HCT116 (cell line): Measurements from ENCODE around the gene CAMK2A. TPM values are rescaled to one million over a fixed set of nuclear protein-coding genes. Genes with fewer than 3 reads are reported as not detected.

Experiments
- ATAC-seq: fragments of 200-7000 bp; cut with Tn5 transposase; 2 replicates; pipeline ENCODE4 v1.9.1; 2020; ENCODE audit warnings: mild to moderate bottlenecking, moderate library complexity
- BruUV-seq: library from RNA; stranded (reverse); fragments of 400-500 nt; replicated peaks from 2 replicates; lab custom pipeline; 2021; lab: Mats Ljungman, UMichigan
- CTCF ChIA-PET: fragments of 300-600 bp; sonication (Branson Sonifier 250); formaldehyde crosslinking; loops from one replicate; lab custom pipeline; 2021; ENCODE audit warnings: antibody characterized with exemption; lab: Charles Lee
- POLR2A ChIA-PET: fragments of 300-600, 350-600 bp; sonication (Branson Sonifier 250); formaldehyde crosslinking; loops from one replicate; lab custom pipeline; 2021; ENCODE audit warnings: antibody characterized with exemption; lab: Charles Lee
- RAD21 ChIA-PET, 2 experiments: fragments of 300-600 bp; sonication (Branson Sonifier 250); formaldehyde crosslinking; loops; one replicate each; lab custom pipeline; 2023; ENCODE audit warnings: low total read pairs in 2 of 2; ENCODE audit not compliant: uncharacterized antibody in 2 of 2, unreplicated experiment in 2 of 2, low non-redundant PET in 1 of 2; lab: Charles Lee
- DNase-seq: peaks from one replicate; pipeline ENCODE4 v3.0.0-alpha.2; 2010; ENCODE audit warnings: low read depth, low spot score
- H2AFZ ChIP-seq: fragments of 200-600 bp; shearing (Covaris generic), sonication (generic); 2 replicates; pipeline ENCODE4 v1.6.1; 2017; ENCODE audit warnings: low read depth, mixed run types, mixed read lengths, antibody characterized with exemption, low read length; ENCODE audit not compliant: poor library complexity, severe bottlenecking
- H3K27ac ChIP-seq: 2 replicates; pipeline ENCODE4 v1.5.1; 2012; ENCODE audit warnings: low read depth, low read length
- H3K27me3 ChIP-seq: fragments of 200-600 bp; sonication (generic); 2 replicates; pipeline ENCODE4 v1.6.1; 2016; ENCODE audit warnings: mixed run types, low read length, mixed read lengths; ENCODE audit not compliant: insufficient read depth
- H3K36me3 ChIP-seq, 2 experiments: fragments of 200-500 bp in 1 of 2; fragments of 200-600 bp in 1 of 2; sonication (Bioruptor generic) in 1 of 2; sonication (generic) in 1 of 2; 2 replicates each; pipeline versions ENCODE4 v1.5.1 to v1.6.1; 2014 to 2016; ENCODE audit warnings: low read length in 2 of 2, inconsistent platforms in 1 of 2, mixed read lengths in 1 of 2, mixed run types in 1 of 2; ENCODE audit not compliant: insufficient read depth in 2 of 2, control insufficient read depth in 1 of 2
- H3K4me1 ChIP-seq, 2 experiments: fragments of 200-600 bp in 1 of 2; sonication (generic) in 1 of 2; 2 replicates each; pipeline versions ENCODE4 v1.5.1 to v1.6.1; 2012 to 2017; ENCODE audit warnings: low read length in 2 of 2, inconsistent platforms in 1 of 2, mild to moderate bottlenecking in 1 of 2, mixed read lengths in 1 of 2, mixed run types in 1 of 2, moderate library complexity in 1 of 2; ENCODE audit not compliant: insufficient read depth in 2 of 2, control insufficient read depth in 1 of 2
- H3K4me2 ChIP-seq: fragments of 200-600 bp; sonication (generic); 2 replicates; pipeline ENCODE4 v1.6.1; 2017; ENCODE audit warnings: mixed run types, low read length, mixed read lengths
- H3K4me3 ChIP-seq, 2 experiments: fragments of 200-600 bp in 1 of 2; sonication (generic) in 1 of 2; replicated peaks in 1 of 2; 2 replicates each; pipeline ENCODE4 v1.5.1; 2011 to 2016; ENCODE audit warnings: low read length in 2 of 2, control low read depth in 1 of 2, low read depth in 1 of 2, mild to moderate bottlenecking in 1 of 2, mixed read lengths in 1 of 2, mixed run types in 1 of 2
- H3K79me2 ChIP-seq: fragments of 200-600 bp; sonication (generic); 2 replicates; pipeline ENCODE4 v1.6.1; 2017; ENCODE audit warnings: mild to moderate bottlenecking, mixed run types, low read length, moderate library complexity, mixed read lengths; ENCODE audit not compliant: insufficient read depth
- H3K9ac ChIP-seq: fragments of 200-600 bp; sonication (generic); 2 replicates; pipeline ENCODE4 v1.6.1; 2016; ENCODE audit warnings: low read length, mixed read lengths
- H3K9me2 ChIP-seq: fragments of 200-600 bp; sonication (generic), shearing (Covaris generic); 2 replicates; pipeline ENCODE4 v1.6.1; 2017; ENCODE audit warnings: mixed run types, mild to moderate bottlenecking, moderate library complexity; ENCODE audit not compliant: insufficient read depth
- H3K9me3 ChIP-seq, 2 experiments: fragments of 200-500 bp in 1 of 2; fragments of 200-600 bp in 1 of 2; sonication (Bioruptor generic) in 1 of 2; sonication (generic) in 1 of 2; 2 replicates each; pipeline ENCODE4 v1.6.1; 2014 to 2017; ENCODE audit warnings: low read length in 2 of 2, mixed read lengths in 2 of 2, inconsistent platforms in 1 of 2, low read depth in 1 of 2, mild to moderate bottlenecking in 1 of 2, mixed run types in 1 of 2, moderate library complexity in 1 of 2; ENCODE audit not compliant: control insufficient read depth in 1 of 2, insufficient read depth in 1 of 2
- H4K20me1 ChIP-seq: fragments of 200-600 bp; sonication (generic), shearing (Covaris generic); 2 replicates; pipeline ENCODE4 v1.6.1; 2017; ENCODE audit warnings: mixed run types, mild to moderate bottlenecking, moderate library complexity; ENCODE audit not compliant: insufficient read depth
- CBX3 ChIP-seq: IDR thresholded peaks from 2 replicates; pipeline ENCODE4 v1.6.1; 2012; ENCODE audit warnings: low read depth
- ELF1 ChIP-seq: IDR thresholded peaks from 2 replicates; pipeline ENCODE4 v1.6.1; 2012; ENCODE audit warnings: low read depth, borderline replicate concordance
- EZH2phosphoT487 ChIP-seq: fragments of 200-600 bp; IDR thresholded peaks from 2 replicates; pipeline ENCODE4 v1.6.1; 2018; ENCODE audit warnings: antibody characterized with exemption, borderline replicate concordance
- JUND ChIP-seq: IDR thresholded peaks from 2 replicates; pipeline ENCODE4 v1.6.1; 2012
- POLR2A ChIP-seq: IDR thresholded peaks from 2 replicates; pipeline ENCODE4 v1.7.0; 2011; ENCODE audit warnings: borderline replicate concordance; ENCODE audit not compliant: insufficient read depth, insufficient read length; ENCODE audit errors: extremely low read depth
- REST ChIP-seq: IDR thresholded peaks from 2 replicates; pipeline ENCODE4 v1.6.1; 2012; ENCODE audit warnings: low read depth
- SIN3A ChIP-seq: IDR thresholded peaks from 2 replicates; pipeline ENCODE4 v1.6.1; 2012; ENCODE audit warnings: low read depth
- SP1 ChIP-seq: IDR thresholded peaks from 2 replicates; pipeline ENCODE4 v1.6.1; 2012; ENCODE audit warnings: low read depth
- SRF ChIP-seq: IDR thresholded peaks from 2 replicates; pipeline ENCODE4 v1.6.1; 2012; ENCODE audit warnings: low read depth
- YY1 ChIP-seq: IDR thresholded peaks from 2 replicates; pipeline ENCODE4 v1.6.1; 2011; ENCODE audit warnings: low read length, low read depth, moderate library complexity, mild to moderate bottlenecking; ENCODE audit not compliant: insufficient replicate concordance; ENCODE audit errors: extremely low read depth
- ZFX ChIP-seq: fragments of 450-650 bp; IDR thresholded peaks from 2 replicates; pipeline ENCODE4 v1.6.1; 2017
- ZNF274 ChIP-seq: fragments of 200-500 bp; sonication (Bioruptor generic); IDR thresholded peaks from 2 replicates; pipeline ENCODE4 v1.6.1; 2014; ENCODE audit warnings: mild to moderate bottlenecking, low read depth, low read length, inconsistent platforms
- intact Hi-C: fragments of 100-400 bp; cut with micrococcal nuclease; formaldehyde crosslinking; loops from 2 replicates; pipeline ENCODE4 v1.10.0; 2022
- total RNA-seq: library from RNA; stranded (reverse); gene quantifications from one replicate; pipeline ENCODE4 v1.2.1, GENCODE V29; 2021; ENCODE audit not compliant: unreplicated experiment
- TF ChIP-seq, protein P1 (sequence below): IDR thresholded peaks from 2 replicates; pipeline ENCODE4 v1.6.1; 2012

Gene CAMK2A
- total RNA-seq, 1 experiment from 2014 or later, result not detected

DNA sequence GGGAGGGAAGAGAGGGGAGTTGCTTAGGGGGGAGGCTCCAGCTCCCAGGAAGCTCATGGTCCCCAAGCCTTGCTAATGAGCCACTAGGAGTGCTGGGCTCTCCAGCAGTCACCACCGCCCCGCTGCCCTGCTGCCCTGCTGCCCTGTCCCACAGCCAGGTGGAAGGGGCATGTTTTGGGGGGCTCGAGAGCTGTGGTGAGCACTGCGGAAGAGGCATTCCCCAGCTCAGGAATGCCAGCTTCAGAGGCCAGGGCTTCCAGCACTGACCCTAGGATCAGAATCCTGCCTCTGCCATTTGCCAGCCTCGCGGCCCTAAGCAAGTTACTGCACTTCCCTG lies 82.8 kb downstream of the CAMK2A start (continued):
- TF ChIP-seq REST (no peak), POLR2A (no peak), YY1 (no peak), JUND (no peak), ELF1 (no peak), ZNF274 (no peak), SRF (no peak), SIN3A (no peak)
- TF ChIP-seq, protein P1, sequence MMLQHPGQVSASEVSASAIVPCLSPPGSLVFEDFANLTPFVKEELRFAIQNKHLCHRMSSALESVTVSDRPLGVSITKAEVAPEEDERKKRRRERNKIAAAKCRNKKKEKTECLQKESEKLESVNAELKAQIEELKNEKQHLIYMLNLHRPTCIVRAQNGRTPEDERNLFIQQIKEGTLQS, result no peak

- ChIA-PET RAD21 (no interaction called here), POLR2A (no interaction called here), CTCF (interaction anchor here (1.5 kb wide), 1 partner anchor 31 kb away, joined by 3 read pairs; no protein-coding TSS in a partner anchor)
- Histone ChIP-seq H3K9me3 (no peaks in the 10 kb centered on the region), H3K9ac (no peak overlapping the region), H3K36me3 (no peaks in the 10 kb centered on the region), H4K20me1 (no peaks in the 10 kb centered on the region), H3K4me1 (peaks cover 0 to 12% of the 10 kb centered on the region in 2 experiments; a peak in 2 of 4 replicates), H3K27me3 (no peaks in the 10 kb centered on the region), H2AFZ (no peak overlapping the region), H3K4me3 (no peak overlapping the region), H3K9me2 (no peaks in the 10 kb centered on the region), H3K27ac (no peak overlapping the region), H3K79me2 (no peaks in the 10 kb centered on the region), H3K4me2 (no peak overlapping the region)
- peak; percentile 34; the same call in 1 of the 2 replicates for ATAC-seq
- TF ChIP-seq EZH2phosphoT487 (no peak), SP1 (no peak), CBX3 (no peak), ZFX (no peak)
- intact Hi-C loops, result no loop called here
- DNase-seq, result no peak
- no TSS peak for BruUV-seq
These were observed 83.3 kb downstream of the CAMK2A start for GRCh38 chr5:150206098-150206778.
